ENCODE measurements around the gene PLD3. TPM values are rescaled to one million over a fixed set of nuclear protein-coding genes. Genes with fewer than 3 reads are reported as not detected.
A peak's percentile ranks its signal among the peaks of the same experiment; 100 is the strongest.

Gene PLD3
- total RNA-seq, 1 donor from 2014 or later, result 353 TPM

DNA sequence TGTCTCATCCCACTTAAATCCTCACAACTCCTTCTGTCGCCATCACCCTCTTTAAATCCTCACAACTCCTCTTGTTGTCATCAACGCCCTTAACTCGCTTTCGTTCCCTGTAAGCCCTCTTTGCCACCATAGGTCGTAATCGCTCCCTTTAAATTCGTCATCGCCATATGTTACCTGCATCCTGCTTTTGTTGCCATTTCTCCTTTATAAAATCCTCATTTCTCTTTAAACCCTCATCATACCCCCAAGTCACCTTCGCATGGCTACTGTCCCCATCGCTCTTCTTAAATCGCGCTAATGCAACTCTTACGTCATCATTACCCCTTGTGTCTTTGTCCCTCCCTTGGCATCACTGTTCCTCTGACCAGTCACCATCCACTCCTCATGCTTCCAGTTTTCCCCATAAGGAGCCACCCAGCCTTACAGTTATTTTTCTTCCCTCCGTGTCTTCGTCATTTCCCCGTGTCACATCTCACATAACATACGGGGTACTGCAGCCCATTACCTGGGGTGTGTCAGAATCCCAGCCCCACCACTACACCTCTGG, 539 bp downstream of the PLD3 start:
- H3K27ac Mint-ChIP-seq, result peak overlapping the region; percentile 72
- peak overlapping the region; percentile 91 for H3K4me3 Mint-ChIP-seq (ENCODE audit: low read depth)
- DNase-seq (ENCODE audit: low spot score, unreplicated experiment), result no peak
- TF ChIP-seq CTCF (IDR thresholded peaks at IDR 0.05; ENCODE audit: unreplicated experiment), result no peak
- H3K36me3 Mint-ChIP-seq (ENCODE audit: insufficient read depth), result no peaks in the 10 kb centered on the region
- H3K9me3 Mint-ChIP-seq (ENCODE audit: low read depth), result no peaks in the 10 kb centered on the region
- no peaks in the 10 kb centered on the region for H3K27me3 Mint-ChIP-seq
- peaks cover 13% of the 10 kb centered on the region for H3K4me1 Mint-ChIP-seq (ENCODE audit: low read depth)

DNA sequence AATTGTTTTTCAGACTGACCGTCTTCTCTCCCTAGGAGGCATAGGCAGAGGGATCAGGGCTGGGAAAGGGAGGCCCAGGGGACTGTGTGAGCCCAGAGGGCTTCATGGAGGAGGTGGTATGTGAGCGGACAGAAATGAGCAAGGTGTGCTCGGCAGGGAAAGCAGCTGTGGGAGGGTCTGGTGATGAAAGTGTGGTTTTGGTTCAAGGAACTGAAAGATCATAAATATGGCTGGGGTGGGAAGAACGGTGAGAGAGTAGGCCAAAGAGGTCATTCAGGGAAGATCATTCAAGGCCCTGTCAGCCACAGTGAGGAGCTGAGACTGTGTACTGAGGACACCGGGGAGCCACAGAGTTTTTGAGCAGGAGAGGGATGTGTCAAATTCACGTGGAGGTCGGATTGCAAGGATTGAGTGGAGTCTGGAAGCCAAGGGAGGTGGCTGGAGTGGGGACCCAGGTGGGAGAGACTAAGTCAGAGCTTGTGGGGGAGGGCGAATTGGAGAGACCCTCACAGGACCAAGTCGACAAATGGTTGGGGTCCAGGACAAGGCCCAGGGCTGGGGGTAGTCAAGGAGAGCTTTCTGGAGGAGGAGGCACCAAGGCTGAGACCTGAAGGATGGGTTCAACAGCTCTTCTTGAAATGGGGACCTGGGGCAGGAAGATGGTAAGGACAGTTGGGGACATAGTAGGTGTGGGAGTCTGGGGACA, 7.6 kb downstream of the PLD3 start:
- H3K4me3 Mint-ChIP-seq (ENCODE audit: low read depth), result no peak overlapping the region
- TF ChIP-seq CTCF (IDR thresholded peaks at IDR 0.05; ENCODE audit: unreplicated experiment), result no peak
- no peak overlapping the region for H3K27ac Mint-ChIP-seq
- peaks cover 4% of the 10 kb centered on the region for H3K36me3 Mint-ChIP-seq (ENCODE audit: insufficient read depth)
- DNase-seq (ENCODE audit: low spot score, unreplicated experiment), result no peak
- no peaks in the 10 kb centered on the region for H3K9me3 Mint-ChIP-seq (ENCODE audit: low read depth)
- H3K4me1 Mint-ChIP-seq (ENCODE audit: low read depth), result no peaks in the 10 kb centered on the region
- no peaks in the 10 kb centered on the region for H3K27me3 Mint-ChIP-seq

DNA sequence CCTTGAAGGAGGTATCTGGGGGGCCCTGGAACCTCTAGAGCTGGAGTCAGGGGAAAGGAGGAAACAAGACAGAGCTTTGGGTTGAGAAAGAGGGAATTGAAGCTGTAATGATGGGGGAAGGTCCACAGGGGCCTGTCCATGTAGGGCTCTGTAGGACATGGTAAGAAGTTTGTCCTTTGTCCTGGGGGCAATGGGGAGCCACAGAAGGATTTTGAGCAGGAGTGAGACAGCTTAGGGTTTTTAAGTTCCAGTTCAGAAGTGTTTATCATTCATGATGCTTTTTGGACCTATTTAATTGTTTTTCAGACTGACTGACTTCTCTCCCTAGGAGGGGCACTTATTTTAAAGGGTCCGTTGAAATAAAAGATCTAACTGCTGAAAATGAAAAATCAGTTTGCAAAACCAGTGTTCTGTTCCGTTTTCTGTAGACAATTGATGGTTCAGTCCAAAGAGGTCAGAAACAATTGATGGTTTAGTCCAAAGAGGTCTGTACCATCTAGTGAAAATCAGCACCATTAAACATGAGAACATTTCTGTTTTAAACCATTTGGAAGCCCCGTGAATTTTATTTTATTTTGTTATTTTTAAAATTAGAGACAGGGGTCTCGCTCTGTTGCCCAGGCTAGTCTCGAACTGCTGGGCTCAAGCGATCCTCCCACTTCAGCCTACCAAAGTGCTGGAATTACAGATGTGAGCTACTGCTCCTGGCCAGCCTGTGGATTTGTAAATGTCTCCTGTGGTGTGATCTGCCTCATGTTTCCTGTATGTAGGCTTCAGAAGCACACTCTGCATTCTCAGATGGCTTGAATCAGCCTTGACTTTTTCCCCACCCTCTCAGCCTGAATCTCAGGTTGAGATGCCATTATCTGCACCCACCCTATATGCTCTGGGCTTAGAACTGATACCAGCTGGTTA, 8.4 kb downstream of the PLD3 start:
- H3K9me3 Mint-ChIP-seq (ENCODE audit: low read depth), result no peaks in the 10 kb centered on the region
- H3K27ac Mint-ChIP-seq, result no peak overlapping the region
- H3K27me3 Mint-ChIP-seq, result no peaks in the 10 kb centered on the region
- no peak for DNase-seq (ENCODE audit: low spot score, unreplicated experiment)
- TF ChIP-seq CTCF (IDR thresholded peaks at IDR 0.05; ENCODE audit: unreplicated experiment), result no peak
- H3K4me1 Mint-ChIP-seq (ENCODE audit: low read depth), result no peaks in the 10 kb centered on the region
- H3K4me3 Mint-ChIP-seq (ENCODE audit: low read depth), result no peak overlapping the region
- H3K36me3 Mint-ChIP-seq (ENCODE audit: insufficient read depth), result peaks cover 4% of the 10 kb centered on the region

- Mint-ChIP-seq H3K4me1 (ENCODE audit: low read depth) (no peaks in the 10 kb centered on the region), H3K4me3 (ENCODE audit: low read depth) (no peak overlapping the region), H3K36me3 (ENCODE audit: insufficient read depth) (peaks cover 4% of the 10 kb centered on the region), H3K27me3 (no peaks in the 10 kb centered on the region), H3K27ac (no peak overlapping the region), H3K9me3 (ENCODE audit: low read depth) (no peaks in the 10 kb centered on the region)
- DNase-seq (ENCODE audit: low spot score, unreplicated experiment), result no peak
- TF ChIP-seq CTCF (IDR thresholded peaks at IDR 0.05; ENCODE audit: unreplicated experiment), result no peak
Measured at GRCh38 chr19:40357640-40358039, 9.1 kb downstream of the PLD3 start.

GRCh38 chr19:40358773-40359172, 10.3 kb downstream of the PLD3 start:
- Mint-ChIP-seq H3K4me3 (ENCODE audit: low read depth) (no peak overlapping the region), H3K9me3 (ENCODE audit: low read depth) (no peaks in the 10 kb centered on the region), H3K36me3 (ENCODE audit: insufficient read depth) (peaks cover 4% of the 10 kb centered on the region), H3K4me1 (ENCODE audit: low read depth) (no peaks in the 10 kb centered on the region), H3K27ac (no peak overlapping the region), H3K27me3 (no peaks in the 10 kb centered on the region)
- TF ChIP-seq CTCF (IDR thresholded peaks at IDR 0.05; ENCODE audit: unreplicated experiment), result no peak
- no peak for DNase-seq (ENCODE audit: low spot score, unreplicated experiment)

Measured in progenitor cell of endocrine pancreas (in vitro differentiated cells).